ENCODE results near the gene PIK3C2A. TPM values are rescaled to one million over a fixed set of nuclear protein-coding genes. Genes with fewer than 3 reads are reported as not detected.

Gene PIK3C2A
- total and polyA plus RNA-seq, 2 donors from 2014 or later: 9.8 to 107 TPM

GRCh38 chr11:17184882-17185587 lies 22.8 kb downstream of the PIK3C2A start:
- intact Hi-C loops (cut with DNase I): no loop called here
- TF ChIP-seq, protein P1, sequence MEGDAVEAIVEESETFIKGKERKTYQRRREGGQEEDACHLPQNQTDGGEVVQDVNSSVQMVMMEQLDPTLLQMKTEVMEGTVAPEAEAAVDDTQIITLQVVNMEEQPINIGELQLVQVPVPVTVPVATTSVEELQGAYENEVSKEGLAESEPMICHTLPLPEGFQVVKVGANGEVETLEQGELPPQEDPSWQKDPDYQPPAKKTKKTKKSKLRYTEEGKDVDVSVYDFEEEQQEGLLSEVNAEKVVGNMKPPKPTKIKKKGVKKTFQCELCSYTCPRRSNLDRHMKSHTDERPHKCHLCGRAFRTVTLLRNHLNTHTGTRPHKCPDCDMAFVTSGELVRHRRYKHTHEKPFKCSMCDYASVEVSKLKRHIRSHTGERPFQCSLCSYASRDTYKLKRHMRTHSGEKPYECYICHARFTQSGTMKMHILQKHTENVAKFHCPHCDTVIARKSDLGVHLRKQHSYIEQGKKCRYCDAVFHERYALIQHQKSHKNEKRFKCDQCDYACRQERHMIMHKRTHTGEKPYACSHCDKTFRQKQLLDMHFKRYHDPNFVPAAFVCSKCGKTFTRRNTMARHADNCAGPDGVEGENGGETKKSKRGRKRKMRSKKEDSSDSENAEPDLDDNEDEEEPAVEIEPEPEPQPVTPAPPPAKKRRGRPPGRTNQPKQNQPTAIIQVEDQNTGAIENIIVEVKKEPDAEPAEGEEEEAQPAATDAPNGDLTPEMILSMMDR (IDR thresholded peaks at IDR 0.05; ENCODE audit: borderline replicate concordance, extremely low read depth, insufficient read depth): no peak
- no peaks in the 10 kb centered on the region for H3K27me3 ChIP-seq (ENCODE audit: control insufficient read depth, insufficient read depth, low read length)
- H3K9ac ChIP-seq (ENCODE audit: low read length in 3 of 3): no peak overlapping the region
- H3K36me3 ChIP-seq (ENCODE audit: control insufficient read depth in 2 of 3, insufficient read depth in 3 of 3, low read length in 3 of 3): no peaks in the 10 kb centered on the region
- H3K4me3 ChIP-seq (ENCODE audit: low read length in 3 of 3): no peak overlapping the region
- no peaks in the 10 kb centered on the region for H3K9me3 ChIP-seq (ENCODE audit: control insufficient read depth in 2 of 3, insufficient read depth in 1 of 3, low read length in 3 of 3)
- H3K27ac ChIP-seq (ENCODE audit: low read depth in 2 of 2, low read length in 2 of 2): no peak overlapping the region
- DNase-seq: no peak
- FAIRE-seq: no peak
- H3K4me1 ChIP-seq (ENCODE audit: control insufficient read depth in 2 of 3, insufficient read depth in 2 of 3, low read depth in 1 of 3, low read length in 3 of 3): peaks cover 0 to 3% (median 0%) of the 10 kb centered on the region in 3 donors

DNA sequence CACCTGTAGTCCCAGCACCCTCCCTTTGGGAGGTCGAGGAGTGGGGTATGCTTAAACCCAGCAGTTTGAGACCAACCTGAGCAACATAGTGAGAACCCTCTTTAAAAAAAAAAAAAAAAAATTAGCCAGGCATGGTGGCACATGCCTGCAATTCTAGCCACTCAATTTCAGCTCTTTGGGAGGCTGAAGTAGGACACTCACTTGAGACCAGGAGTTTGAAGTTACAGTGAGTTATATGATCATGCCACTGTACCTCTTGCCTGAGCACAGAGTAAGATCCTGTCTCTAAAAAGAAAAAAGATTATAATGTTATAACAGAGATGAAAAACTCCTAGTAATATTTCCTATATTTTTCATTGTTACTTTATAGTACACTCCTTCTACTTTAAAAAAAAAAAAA lies 23.9 kb downstream of the PIK3C2A start:
- Histone ChIP-seq H3K9ac (ENCODE audit: low read length in 3 of 3) (no peak overlapping the region), H3K27ac (ENCODE audit: low read depth in 2 of 2, low read length in 2 of 2) (no peak overlapping the region), H3K27me3 (ENCODE audit: control insufficient read depth, insufficient read depth, low read length) (no peaks in the 10 kb centered on the region), H3K36me3 (ENCODE audit: control insufficient read depth in 2 of 3, insufficient read depth in 3 of 3, low read length in 3 of 3) (no peaks in the 10 kb centered on the region), H3K4me3 (ENCODE audit: low read length in 3 of 3) (no peak overlapping the region), H3K9me3 (ENCODE audit: control insufficient read depth in 2 of 3, insufficient read depth in 1 of 3, low read length in 3 of 3) (no peaks in the 10 kb centered on the region), H3K4me1 (ENCODE audit: control insufficient read depth in 2 of 3, insufficient read depth in 2 of 3, low read depth in 1 of 3, low read length in 3 of 3) (peaks cover 0 to 3% (median 0%) of the 10 kb centered on the region in 3 donors)
- TF ChIP-seq, protein P1 (IDR thresholded peaks at IDR 0.05; ENCODE audit: borderline replicate concordance, extremely low read depth, insufficient read depth): no peak
- intact Hi-C loops (cut with DNase I): no loop called here
- DNase-seq: no peak
- no peak for FAIRE-seq

DNA sequence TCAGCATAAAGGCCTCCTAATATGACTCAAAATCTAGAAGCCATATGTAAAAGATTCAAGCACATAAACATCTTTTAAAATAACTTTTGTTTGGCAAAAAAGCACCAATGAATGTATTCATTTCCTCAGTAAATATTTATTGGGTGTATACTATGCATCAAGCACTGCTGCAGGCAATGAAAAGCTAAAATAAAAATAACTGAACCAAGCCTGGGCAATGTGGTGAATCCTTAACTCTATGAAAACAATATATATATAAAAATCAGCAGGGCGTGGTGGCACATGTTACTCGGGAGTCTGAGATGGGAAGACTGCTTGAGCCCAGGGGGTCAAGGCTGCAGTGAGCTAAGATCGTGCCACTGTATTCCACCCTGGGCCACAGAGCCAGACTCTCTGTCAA lies 27.8 kb downstream of the PIK3C2A start:
- TF ChIP-seq, protein P1 (IDR thresholded peaks at IDR 0.05; ENCODE audit: borderline replicate concordance, extremely low read depth, insufficient read depth): no peak
- H3K27me3 ChIP-seq (ENCODE audit: control insufficient read depth, insufficient read depth, low read length): no peaks in the 10 kb centered on the region
- FAIRE-seq: no peak
- intact Hi-C loops (cut with DNase I): no loop called here
- H3K36me3 ChIP-seq (ENCODE audit: control insufficient read depth in 2 of 3, insufficient read depth in 3 of 3, low read length in 3 of 3): no peaks in the 10 kb centered on the region
- H3K9me3 ChIP-seq (ENCODE audit: control insufficient read depth in 2 of 3, insufficient read depth in 1 of 3, low read length in 3 of 3): no peaks in the 10 kb centered on the region
- H3K4me1 ChIP-seq (ENCODE audit: control insufficient read depth in 2 of 3, insufficient read depth in 2 of 3, low read depth in 1 of 3, low read length in 3 of 3): peaks cover 0 to 3% (median 0%) of the 10 kb centered on the region in 3 donors
- no peak for DNase-seq
- no peak overlapping the region for H3K4me3 ChIP-seq (ENCODE audit: low read length in 3 of 3)
- H3K27ac ChIP-seq (ENCODE audit: low read depth in 2 of 2, low read length in 2 of 2): no peak overlapping the region
- H3K9ac ChIP-seq (ENCODE audit: low read length in 3 of 3): no peak overlapping the region

Data from kidney (tissue), 14 donors.